HG03571 (cell line): ENCODE measurements around the gene ST6GALNAC5.

Experiments used
- ATAC-seq: cut with Tn5 transposase; IDR thresholded peaks from one replicate; pipeline ENCODE4 v1.9.1; 2021; ENCODE audit not compliant: unreplicated experiment

Gene ST6GALNAC5

DNA sequence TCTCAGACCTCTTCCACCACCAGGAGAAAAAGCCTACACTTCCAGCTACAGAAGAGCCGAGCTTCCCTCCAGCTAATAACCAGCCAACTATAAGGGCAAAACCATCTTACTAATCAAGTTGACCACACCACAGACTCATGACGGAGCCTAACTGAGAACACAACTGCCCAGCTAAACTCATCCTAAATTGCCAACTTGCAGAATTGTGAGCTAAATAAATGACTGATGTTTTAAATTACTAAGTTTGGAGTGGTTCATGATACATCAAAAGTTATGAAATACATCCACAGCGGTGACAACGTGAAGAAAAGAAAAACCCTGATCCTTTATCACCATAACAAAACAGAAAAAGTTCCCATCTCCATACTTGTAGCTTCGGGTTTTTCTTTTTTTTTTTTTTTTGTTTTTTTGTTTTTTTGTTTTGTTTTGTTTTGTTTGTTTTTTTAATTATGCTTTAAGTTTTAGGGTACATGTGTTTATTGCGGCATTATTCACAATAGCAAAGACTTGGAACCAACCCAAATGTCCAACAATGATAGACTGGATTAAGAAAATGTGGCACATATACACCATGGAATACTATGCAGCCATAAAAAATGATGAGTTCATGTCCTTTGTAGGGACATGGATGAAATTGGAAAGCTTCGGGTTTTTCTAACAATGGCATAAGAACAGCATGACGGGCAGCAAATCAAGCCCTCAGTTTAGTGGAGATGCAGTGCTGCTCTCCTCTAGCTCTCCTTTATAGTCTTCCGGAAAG is 229.4 kb downstream of the ST6GALNAC5 start:
- ATAC-seq: no peak

GRCh38 chr1:77100875-77101274 is 233.6 kb downstream of the ST6GALNAC5 start:
- no peak for ATAC-seq

- ATAC-seq: no peak
These were observed 236.2 kb downstream of the ST6GALNAC5 start for GRCh38 chr1:77103486-77103885.

DNA sequence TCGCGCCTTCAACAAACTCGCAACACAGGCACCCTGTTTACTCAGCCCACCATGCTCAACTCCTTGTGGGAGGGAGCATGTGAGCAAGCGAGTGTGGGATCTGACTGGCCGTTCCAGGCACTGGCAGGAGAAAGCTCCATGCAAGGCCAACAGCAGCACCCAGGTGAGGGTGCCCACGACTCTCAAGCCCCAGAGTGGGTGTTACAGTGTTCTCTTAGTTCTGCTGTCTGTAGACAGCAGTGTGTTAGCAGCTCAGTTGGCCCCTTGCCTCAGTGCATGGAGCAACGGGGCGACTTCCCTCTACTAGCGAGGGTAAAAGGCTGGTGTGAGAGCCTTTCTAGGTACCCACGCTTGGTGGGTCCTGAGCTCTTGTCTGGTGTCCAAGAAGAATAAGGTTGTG is 237.4 kb downstream of the ST6GALNAC5 start:
- no peak for ATAC-seq
